ENCODE data around the gene EEA1.

- TF ChIP-seq, protein P1, sequence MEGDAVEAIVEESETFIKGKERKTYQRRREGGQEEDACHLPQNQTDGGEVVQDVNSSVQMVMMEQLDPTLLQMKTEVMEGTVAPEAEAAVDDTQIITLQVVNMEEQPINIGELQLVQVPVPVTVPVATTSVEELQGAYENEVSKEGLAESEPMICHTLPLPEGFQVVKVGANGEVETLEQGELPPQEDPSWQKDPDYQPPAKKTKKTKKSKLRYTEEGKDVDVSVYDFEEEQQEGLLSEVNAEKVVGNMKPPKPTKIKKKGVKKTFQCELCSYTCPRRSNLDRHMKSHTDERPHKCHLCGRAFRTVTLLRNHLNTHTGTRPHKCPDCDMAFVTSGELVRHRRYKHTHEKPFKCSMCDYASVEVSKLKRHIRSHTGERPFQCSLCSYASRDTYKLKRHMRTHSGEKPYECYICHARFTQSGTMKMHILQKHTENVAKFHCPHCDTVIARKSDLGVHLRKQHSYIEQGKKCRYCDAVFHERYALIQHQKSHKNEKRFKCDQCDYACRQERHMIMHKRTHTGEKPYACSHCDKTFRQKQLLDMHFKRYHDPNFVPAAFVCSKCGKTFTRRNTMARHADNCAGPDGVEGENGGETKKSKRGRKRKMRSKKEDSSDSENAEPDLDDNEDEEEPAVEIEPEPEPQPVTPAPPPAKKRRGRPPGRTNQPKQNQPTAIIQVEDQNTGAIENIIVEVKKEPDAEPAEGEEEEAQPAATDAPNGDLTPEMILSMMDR (IDR thresholded peaks at IDR 0.05; ENCODE audit: poor library complexity, severe bottlenecking) = no peak
- no peak for TF ChIP-seq EP300 (conservative IDR thresholded peaks at IDR 0.05; ENCODE audit: poor library complexity, severe bottlenecking)
These were observed 71.3 kb downstream of the EEA1 start for GRCh38 chr12:92857818-92858217.

All from neural cell (in vitro differentiated cells).